ENCODE results near the gene PTPN14. TPM values are rescaled to one million over a fixed set of nuclear protein-coding genes. Genes with fewer than 3 reads are reported as not detected.
"Not testable (repeated sequence)": the region's sequence is repeated elsewhere in the genome, so short reads cannot be mapped to it uniquely, and the experiment has no call there.

Gene PTPN14
- total RNA-seq, 2 donors from 2014 or later, result 0.05 to 0.14 TPM

DNA sequence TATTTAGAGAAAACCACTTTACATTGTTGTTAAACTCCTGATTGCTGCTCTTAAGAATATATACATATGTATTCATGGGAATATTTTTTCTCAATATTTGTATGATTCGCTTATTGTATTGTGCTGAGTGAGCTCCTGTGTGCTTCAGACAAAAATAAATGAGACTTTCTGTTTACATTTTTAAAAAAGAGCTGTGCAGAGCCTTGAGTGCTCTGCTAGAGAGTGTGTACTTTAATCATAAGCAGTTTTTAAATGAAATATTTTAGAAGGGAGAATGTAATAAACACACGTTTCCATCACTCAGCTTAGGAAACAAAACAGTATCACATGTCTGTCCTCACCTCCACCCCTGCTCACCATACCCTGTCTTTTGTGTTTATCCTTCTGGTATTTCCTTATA lies 9.7 kb downstream of the PTPN14 start:
- Mint-ChIP-seq H3K4me3 (no peak overlapping the region), H3K36me3 (no peaks in the 10 kb centered on the region), H3K27me3 (peaks cover 14 to 28% of the 10 kb centered on the region in 2 donors), H3K4me1 (ENCODE audit: low read depth in 2 of 2) (no peaks in the 10 kb centered on the region), H3K27ac (no peak overlapping the region), H3K9me3 (no peaks in the 10 kb centered on the region)
- ATAC-seq, result no peak
- no peak for DNase-seq (ENCODE audit: low spot score)

DNA sequence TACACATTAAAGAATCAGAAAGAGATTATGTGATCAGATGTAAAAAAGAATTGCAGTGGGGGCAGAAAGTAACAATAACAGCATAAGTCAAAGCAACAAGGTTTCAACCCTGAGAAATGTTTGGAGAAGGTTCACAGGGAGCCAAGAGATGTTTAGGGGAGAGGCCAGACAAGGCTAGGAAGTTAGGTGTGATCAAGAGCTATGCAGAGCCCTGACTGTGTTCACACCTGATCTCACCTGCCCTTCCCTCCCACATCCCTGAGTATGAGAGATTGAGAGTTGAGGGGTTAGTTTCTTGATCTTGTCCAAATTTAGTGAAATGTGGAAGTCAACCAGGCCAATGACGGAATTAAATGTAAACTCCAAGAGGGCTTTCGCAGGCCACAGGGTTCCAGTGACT lies 10.2 kb downstream of the PTPN14 start:
- Mint-ChIP-seq H3K27me3 (peaks cover 14 to 28% of the 10 kb centered on the region in 2 donors), H3K36me3 (no peaks in the 10 kb centered on the region), H3K9me3 (no peaks in the 10 kb centered on the region), H3K4me1 (ENCODE audit: low read depth in 2 of 2) (no peaks in the 10 kb centered on the region), H3K4me3 (no peak overlapping the region), H3K27ac (no peak overlapping the region)
- no peak for DNase-seq (ENCODE audit: low spot score)
- no peak for ATAC-seq

DNA sequence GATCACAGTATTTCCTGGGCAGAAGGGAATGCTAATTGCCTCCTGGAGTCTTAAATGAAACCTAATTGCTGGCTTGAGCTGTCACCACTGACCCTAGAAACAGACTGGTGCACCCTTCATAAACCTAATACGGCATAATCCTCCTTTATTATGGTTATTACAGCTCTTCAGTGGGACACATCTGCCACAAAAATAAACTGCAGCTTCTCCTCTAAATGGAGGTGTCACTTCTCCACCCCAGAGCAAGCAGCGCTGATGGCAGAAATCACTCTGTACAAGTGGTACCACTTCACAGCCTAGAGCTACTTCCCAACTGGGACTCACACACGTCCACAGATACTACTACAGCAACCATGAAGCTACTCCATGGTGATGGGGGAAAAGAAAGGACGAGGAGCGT lies 11.1 kb downstream of the PTPN14 start:
- Mint-ChIP-seq H3K4me1 (ENCODE audit: low read depth in 2 of 2) (no peaks in the 10 kb centered on the region), H3K27ac (no peak overlapping the region), H3K27me3 (peaks cover 14 to 24% of the 10 kb centered on the region in 2 donors), H3K36me3 (no peaks in the 10 kb centered on the region), H3K9me3 (no peaks in the 10 kb centered on the region), H3K4me3 (no peak overlapping the region)
- no peak for ATAC-seq
- DNase-seq (ENCODE audit: low spot score), result no peak

DNA sequence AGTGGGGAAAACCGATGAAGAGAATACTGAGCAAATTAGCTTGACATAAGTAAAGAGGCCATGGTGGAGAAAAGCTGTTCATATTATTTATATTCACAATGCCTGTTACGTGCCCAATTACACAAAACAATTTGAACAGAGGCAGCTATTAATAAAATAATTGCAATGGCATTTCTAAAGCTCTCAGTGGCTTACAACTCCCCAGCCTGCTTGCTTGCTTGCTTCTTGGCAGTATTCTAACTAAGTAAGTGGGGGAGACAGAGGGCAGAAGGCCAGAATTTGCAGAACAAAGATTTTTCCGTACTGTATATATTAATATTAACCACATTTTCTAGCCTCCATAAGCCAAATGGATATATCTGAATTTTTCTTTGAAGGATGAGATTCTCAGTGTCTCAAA lies 12.9 kb downstream of the PTPN14 start:
- DNase-seq (ENCODE audit: low spot score) (no peak), ATAC-seq (no peak)
- Mint-ChIP-seq H3K27me3 (peaks cover 8 to 13% of the 10 kb centered on the region in 2 donors), H3K9me3 (no peaks in the 10 kb centered on the region), H3K4me3 (no peak overlapping the region), H3K36me3 (no peaks in the 10 kb centered on the region), H3K27ac (no peak overlapping the region), H3K4me1 (ENCODE audit: low read depth in 2 of 2) (no peaks in the 10 kb centered on the region)

DNA sequence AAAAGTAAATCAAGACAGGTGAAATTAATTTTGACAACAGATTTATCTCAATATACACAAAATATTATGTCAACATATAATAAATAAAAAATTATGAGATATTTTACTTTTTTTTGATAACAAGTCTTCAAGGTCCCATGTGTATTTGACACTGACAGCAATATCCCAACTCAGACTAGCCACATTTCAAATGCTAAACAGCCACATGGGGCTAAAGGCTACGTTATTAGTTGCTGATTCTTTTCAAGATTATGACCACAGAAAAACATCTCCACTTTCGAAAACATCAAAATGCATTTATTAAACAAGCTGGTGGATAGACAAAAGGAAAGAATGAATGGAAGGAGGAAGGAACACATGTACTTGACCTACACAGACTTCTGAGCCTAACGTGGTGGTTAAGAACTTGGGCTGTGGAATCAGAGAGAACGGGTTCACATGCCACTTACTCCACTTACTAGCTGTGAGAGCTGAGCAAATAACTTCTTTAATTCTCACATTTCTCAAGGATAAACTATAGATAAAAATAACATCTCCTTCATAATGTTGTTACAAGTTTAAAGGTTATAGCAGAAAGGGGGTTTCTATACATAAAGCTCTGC lies 13.4 kb downstream of the PTPN14 start:
- no peak overlapping the region for H3K27ac Mint-ChIP-seq
- H3K4me1 Mint-ChIP-seq (ENCODE audit: low read depth in 2 of 2), result no peaks in the 10 kb centered on the region
- no peaks in the 10 kb centered on the region for H3K36me3 Mint-ChIP-seq
- DNase-seq (ENCODE audit: low spot score) (no peak), ATAC-seq (no peak)
- no peak overlapping the region for H3K4me3 Mint-ChIP-seq
- H3K27me3 Mint-ChIP-seq, result peaks cover 8 to 13% of the 10 kb centered on the region in 2 donors
- no peaks in the 10 kb centered on the region for H3K9me3 Mint-ChIP-seq

DNA sequence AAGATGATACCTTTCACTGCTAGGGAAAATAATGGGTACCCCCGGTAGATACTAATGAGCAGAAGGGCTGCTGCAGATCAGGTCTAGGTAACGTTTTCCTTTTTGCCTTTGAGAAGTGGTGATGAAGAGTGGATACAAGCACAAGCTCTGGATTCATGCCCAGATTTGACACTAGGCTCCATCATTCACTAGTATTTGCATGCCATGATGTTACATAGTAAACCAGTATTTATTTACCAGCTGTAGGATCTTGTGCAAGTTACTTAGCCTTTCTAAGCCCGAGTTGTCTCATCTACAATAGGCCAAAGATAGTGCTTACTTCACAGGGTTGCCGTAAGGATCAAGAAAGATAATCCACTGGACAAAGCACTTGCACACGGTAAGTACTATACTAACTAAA lies 14.2 kb downstream of the PTPN14 start:
- no peaks in the 10 kb centered on the region for H3K4me1 Mint-ChIP-seq (ENCODE audit: low read depth in 2 of 2)
- no peaks in the 10 kb centered on the region for H3K9me3 Mint-ChIP-seq
- no peak overlapping the region for H3K27ac Mint-ChIP-seq
- DNase-seq (ENCODE audit: low spot score) (no peak), ATAC-seq (no peak)
- peaks cover 6 to 7% of the 10 kb centered on the region in 2 donors for H3K27me3 Mint-ChIP-seq
- no peak overlapping the region for H3K4me3 Mint-ChIP-seq
- H3K36me3 Mint-ChIP-seq, result no peaks in the 10 kb centered on the region

DNA sequence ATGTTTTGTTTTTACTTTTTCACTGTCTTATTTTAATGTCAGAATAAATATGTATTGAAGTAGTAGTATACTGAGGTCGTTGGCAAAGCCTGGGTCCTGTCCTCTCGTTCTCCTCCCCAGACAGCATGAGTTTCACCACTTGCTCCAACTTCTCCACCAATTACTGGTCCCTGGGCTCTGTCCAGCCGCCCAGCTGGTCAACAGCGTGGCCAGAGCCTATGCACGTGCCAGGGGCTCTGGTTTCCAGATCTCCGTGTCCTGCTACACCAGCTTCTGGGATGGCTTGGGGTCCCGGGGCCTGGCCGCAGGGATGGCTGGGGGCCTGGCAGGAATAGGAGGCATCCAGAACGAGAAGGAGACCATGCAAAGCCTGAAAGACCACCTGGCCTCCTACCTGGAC lies 19.3 kb downstream of the PTPN14 start:
- no peaks in the 10 kb centered on the region for H3K36me3 Mint-ChIP-seq
- no peak for ATAC-seq
- no peak overlapping the region for H3K4me3 Mint-ChIP-seq
- H3K4me1 Mint-ChIP-seq (ENCODE audit: low read depth in 2 of 2), result no peaks in the 10 kb centered on the region
- DNase-seq (ENCODE audit: low spot score), result no peak
- peaks cover 5 to 11% of the 10 kb centered on the region in 2 donors for H3K27me3 Mint-ChIP-seq
- H3K9me3 Mint-ChIP-seq, result no peaks in the 10 kb centered on the region
- no peak overlapping the region for H3K27ac Mint-ChIP-seq

DNA sequence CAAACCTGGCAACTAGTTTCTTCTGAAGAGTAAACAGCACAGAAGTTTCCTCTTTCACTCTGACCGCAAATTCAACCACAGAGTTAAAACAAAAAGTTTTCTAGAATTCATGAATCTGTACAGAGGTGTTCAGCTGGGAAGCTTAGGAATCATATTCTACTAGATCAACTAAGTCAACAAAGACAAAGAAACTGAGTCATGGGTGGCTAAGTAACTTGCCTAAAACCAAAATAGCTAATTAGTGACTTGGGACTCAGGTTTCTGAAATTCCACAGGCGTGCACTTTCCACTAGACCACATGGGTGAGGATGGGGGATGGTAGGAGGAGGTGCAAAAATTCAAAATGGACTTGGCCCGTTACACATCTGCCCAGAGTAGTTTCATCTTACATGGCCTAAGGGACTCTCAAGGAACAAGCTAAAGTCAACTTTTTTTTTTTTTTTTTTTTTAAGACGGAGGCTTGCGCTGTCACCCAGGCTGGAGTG lies 25.8 kb downstream of the PTPN14 start:
- Mint-ChIP-seq H3K27me3 (peaks cover 2 to 26% of the 10 kb centered on the region in 2 donors), H3K4me1 (ENCODE audit: low read depth in 2 of 2) (no peaks in the 10 kb centered on the region), H3K9me3 (no peaks in the 10 kb centered on the region), H3K27ac (no peak overlapping the region), H3K36me3 (no peaks in the 10 kb centered on the region), H3K4me3 (no peak overlapping the region)
- ATAC-seq (no peak), DNase-seq (ENCODE audit: low spot score) (no peak)

DNA sequence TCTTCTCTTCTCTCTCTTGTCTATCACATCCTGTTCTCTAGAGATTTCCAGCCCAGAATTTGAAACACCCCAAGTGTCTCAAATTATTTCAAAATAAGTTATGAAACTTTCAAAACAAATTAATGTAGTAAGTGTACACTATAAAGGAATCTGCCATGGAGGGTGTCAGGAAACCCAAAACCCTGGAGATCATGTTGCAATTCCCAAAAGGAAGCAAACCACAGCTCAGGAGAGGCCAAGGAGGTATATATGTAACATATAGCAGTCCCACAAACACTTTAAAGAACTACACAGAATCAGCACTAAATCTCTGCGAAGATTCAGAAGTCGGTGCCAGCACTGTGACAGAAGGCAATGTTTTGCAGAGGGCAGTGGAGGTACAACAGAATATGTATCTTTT lies 26.6 kb downstream of the PTPN14 start:
- H3K27me3 Mint-ChIP-seq, result peaks cover 2 to 26% of the 10 kb centered on the region in 2 donors
- H3K4me3 Mint-ChIP-seq, result no peak overlapping the region
- H3K9me3 Mint-ChIP-seq, result no peaks in the 10 kb centered on the region
- no peak overlapping the region for H3K27ac Mint-ChIP-seq
- H3K36me3 Mint-ChIP-seq, result no peaks in the 10 kb centered on the region
- no peak for ATAC-seq
- no peaks in the 10 kb centered on the region for H3K4me1 Mint-ChIP-seq (ENCODE audit: low read depth in 2 of 2)
- no peak for DNase-seq (ENCODE audit: low spot score)

DNA sequence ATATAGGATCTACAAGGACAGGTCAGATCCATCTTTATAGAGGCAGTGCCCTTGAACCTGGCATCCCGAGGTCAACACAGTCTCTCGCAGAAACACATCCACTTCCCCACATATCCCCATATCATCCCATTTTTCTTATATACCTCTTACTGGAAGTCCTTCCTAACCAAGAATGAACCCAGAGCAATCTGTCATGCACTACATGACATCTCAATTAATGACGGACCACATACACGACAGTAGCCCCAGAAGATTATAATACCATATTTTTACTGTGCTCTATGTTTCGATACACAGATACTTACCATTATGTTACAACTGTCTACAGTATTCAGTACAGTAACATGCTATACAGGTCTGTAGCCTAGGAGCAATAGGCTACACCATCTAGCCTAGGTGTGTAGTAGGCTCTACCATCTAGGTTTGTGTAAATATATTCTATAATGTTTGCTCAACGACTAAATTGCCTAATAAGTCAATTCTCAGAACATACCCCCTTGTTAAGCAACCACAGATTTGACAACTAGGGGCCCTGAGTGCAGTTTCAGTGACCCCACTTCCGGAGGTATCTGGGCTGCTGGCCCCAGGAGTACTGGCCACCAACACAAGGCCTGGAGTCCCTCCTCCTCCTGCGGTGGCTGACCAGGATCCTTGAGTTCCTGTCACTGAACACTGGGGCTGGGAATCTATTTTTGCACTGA lies 28.1 kb downstream of the PTPN14 start:
- Mint-ChIP-seq H3K4me3 (no peak overlapping the region), H3K9me3 (no peaks in the 10 kb centered on the region), H3K4me1 (ENCODE audit: low read depth in 2 of 2) (no peaks in the 10 kb centered on the region), H3K27ac (no peak overlapping the region), H3K36me3 (no peaks in the 10 kb centered on the region), H3K27me3 (peaks cover 2 to 26% of the 10 kb centered on the region in 2 donors)
- no peak for DNase-seq (ENCODE audit: low spot score)
- ATAC-seq, result no peak

DNA sequence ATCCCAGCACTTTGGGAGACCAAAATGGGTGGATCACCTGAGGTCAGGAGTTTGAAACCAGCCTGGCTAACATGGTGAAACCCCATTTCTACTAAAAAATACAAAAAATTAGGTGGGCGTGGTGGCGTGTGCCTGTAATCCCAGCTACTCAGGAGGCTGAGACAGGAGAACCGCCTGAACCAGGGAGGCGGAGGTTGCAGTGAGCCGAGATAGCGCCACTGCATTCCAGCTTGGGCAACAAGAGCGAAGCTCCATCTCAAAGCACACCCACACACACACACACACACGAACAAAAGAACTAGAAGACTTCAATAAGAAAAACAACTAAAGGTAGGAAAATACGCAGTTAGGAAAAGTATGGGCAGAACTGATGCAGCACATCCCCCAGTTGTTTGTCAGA lies 29.9 kb downstream of the PTPN14 start:
- H3K36me3 Mint-ChIP-seq; H3K9me3 Mint-ChIP-seq; H3K4me1 Mint-ChIP-seq (ENCODE audit: low read depth in 2 of 2); DNase-seq (ENCODE audit: low spot score); H3K4me3 Mint-ChIP-seq; ATAC-seq; H3K27ac Mint-ChIP-seq: not testable (repeated sequence)
- peaks cover 7 to 28% of the 10 kb centered on the region in 2 donors for H3K27me3 Mint-ChIP-seq

DNA sequence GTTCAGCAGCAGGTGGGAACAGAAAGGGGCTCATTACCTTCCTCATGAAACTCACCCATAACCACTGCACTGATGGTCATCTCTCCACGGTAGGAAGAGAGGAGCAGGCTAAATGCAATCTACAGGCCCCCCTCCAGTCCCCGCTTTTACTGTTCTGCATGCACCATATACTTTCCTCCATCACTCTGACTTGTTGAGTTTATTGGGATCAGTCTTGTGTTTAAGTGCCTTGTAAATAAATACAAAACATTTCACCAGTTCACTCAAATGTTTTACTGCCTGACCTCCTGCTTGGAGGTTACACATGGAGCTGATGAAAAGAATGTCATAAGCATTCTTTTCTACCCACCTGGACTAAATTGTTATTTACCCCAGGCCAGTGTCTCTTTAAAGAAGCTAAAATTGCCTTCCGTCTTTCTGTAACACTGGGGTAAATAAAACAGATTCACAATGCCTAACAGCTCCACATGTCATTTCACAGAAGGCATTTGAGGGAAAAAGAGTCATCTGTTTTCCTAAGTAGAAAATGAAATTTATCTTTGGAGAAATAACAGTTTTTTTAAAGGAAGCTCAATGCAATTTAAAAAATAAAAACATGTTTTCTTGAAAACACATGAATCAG lies 30.7 kb downstream of the PTPN14 start:
- Mint-ChIP-seq H3K27me3 (peaks cover 7 to 24% of the 10 kb centered on the region in 2 donors), H3K4me1 (ENCODE audit: low read depth in 2 of 2) (no peaks in the 10 kb centered on the region), H3K36me3 (no peaks in the 10 kb centered on the region), H3K4me3 (no peak overlapping the region), H3K27ac (no peak overlapping the region), H3K9me3 (no peaks in the 10 kb centered on the region)
- no peak for DNase-seq (ENCODE audit: low spot score)
- no peak for ATAC-seq

DNA sequence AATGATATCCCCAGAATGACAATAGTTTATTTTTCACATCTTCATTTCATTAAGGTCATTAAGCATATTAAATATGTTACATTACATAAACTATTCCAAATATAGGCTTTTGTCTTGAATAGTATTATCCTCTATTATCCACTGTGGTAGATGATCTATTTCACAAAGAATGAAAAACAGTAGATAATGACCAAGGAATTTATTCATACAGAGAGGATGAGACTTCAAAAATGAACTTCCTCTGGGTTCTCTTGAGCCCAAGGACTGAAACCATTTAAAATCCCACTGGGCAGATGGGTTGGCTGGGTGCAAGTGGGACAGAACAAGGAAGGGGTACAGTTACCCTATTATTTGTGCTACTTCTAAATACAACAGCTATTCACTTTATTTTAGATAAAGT lies 33.0 kb downstream of the PTPN14 start:
- H3K27me3 Mint-ChIP-seq, result peaks cover 10 to 23% of the 10 kb centered on the region in 2 donors
- no peak for ATAC-seq
- no peaks in the 10 kb centered on the region for H3K36me3 Mint-ChIP-seq
- no peaks in the 10 kb centered on the region for H3K9me3 Mint-ChIP-seq
- H3K27ac Mint-ChIP-seq, result no peak overlapping the region
- DNase-seq (ENCODE audit: low spot score), result no peak
- H3K4me3 Mint-ChIP-seq, result no peak overlapping the region
- H3K4me1 Mint-ChIP-seq (ENCODE audit: low read depth in 2 of 2), result no peaks in the 10 kb centered on the region

All from natural killer cell treated with Interleukin-12 subunit alpha and Interleukin-12 subunit beta and Interleukin-15 and Interleukin-18, amount 100 ng/mL, for 72 hours (primary cell).